SK-N-SH treated with all-trans-retinoic acid at 6 μM for 48 hours (cell line): ENCODE data around the gene FGD1.

Experiments used
- ARNTL ChIP-seq: fragments of 450-650 bp; formaldehyde crosslinking; IDR thresholded peaks from 2 replicates; pipeline ENCODE4 v1.5.0; 2020; ENCODE audit warnings: low read depth, mild to moderate bottlenecking, moderate library complexity, borderline replicate concordance
- ZFP3 ChIP-seq: fragments of 250-450 bp; sonication (Bioruptor Pico); IDR thresholded peaks from 2 replicates; pipeline ENCODE4 v1.5.0; 2020; ENCODE audit warnings: mild to moderate bottlenecking, moderate library complexity

GRCh38 chrX:54442790-54443189 is 53.2 kb downstream of the FGD1 start:
- TF ChIP-seq ARNTL (CRISPR knock-in tag) = no peak
- no peak for TF ChIP-seq ZFP3 (CRISPR knock-in tag)
